ENCODE data around the gene CAPN11.

The CAPN11 gene

DNA sequence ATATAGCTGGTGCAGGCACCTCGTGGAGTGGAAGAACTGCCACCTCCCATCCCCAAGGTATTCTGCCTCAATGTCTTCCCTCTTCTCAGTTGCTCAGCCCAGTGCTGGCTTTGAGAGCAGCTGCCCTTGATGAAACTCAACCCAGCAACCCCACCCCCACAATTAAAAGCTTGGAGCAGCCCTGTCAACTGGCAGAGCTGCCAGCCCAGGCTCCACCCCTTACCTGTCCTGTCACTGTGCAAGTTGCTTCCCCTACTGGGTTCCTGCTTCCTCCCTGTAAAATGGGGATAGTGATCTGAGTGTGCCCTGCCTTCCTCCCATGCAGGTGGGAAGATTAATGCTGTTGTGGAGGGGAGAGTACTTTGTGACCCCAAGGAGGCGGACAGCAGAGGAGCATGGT, 26.7 kb upstream of the CAPN11 start:
- Histone ChIP-seq H3K4me1 (ENCODE audit: control insufficient read depth in 1 of 2, insufficient read depth in 2 of 2, low read length in 2 of 2) (peaks cover 38 to 40% of the 10 kb centered on the region in 2 donors), H3K27ac (ENCODE audit: low read depth, low read length) (no peak overlapping the region)

DNA sequence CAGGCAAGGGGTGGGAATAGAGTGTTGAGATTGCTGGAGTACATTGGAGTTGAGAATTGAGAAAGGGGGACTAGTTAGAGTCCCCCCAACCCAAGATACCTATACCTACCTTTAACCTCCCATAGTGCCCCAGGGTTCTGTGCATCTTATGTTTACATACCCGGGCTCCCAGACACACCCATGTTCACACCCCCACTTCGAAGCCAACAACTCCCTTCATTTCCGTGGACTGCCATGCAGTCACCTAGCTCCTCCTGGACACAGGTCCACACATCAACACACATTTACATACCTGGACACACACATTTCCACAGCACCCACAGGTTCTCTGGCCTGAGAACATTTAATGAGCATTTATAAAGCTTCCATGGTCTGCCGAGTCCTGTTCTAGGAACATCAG, 26.1 kb upstream of the CAPN11 start:
- Histone ChIP-seq H3K4me1 (ENCODE audit: control insufficient read depth in 1 of 2, insufficient read depth in 2 of 2, low read length in 2 of 2) (peaks cover 38 to 40% of the 10 kb centered on the region in 2 donors), H3K27ac (ENCODE audit: low read depth, low read length) (no peak overlapping the region), H3K4me3 (ENCODE audit: low read depth in 1 of 2, low read length in 2 of 2) (peak overlapping the region in 1 of 2 donors; percentile 1), H3K9ac (ENCODE audit: low read depth in 1 of 2, low read length in 2 of 2) (peak overlapping the region in 1 of 2 donors; percentile 15), H3K36me3 (ENCODE audit: control insufficient read depth in 1 of 2, insufficient read depth in 2 of 2, low read length in 2 of 2) (peaks cover 13 to 14% of the 10 kb centered on the region in 2 donors), H3K27me3 (ENCODE audit: control insufficient read depth in 1 of 2, insufficient read depth in 2 of 2, low read length in 2 of 2) (no peaks in the 10 kb centered on the region), H3K9me3 (ENCODE audit: control insufficient read depth in 1 of 2, low read length in 2 of 2) (no peaks in the 10 kb centered on the region)

More for the DNA sequence above, 26.7 kb upstream of the CAPN11 start:
- Histone ChIP-seq H3K36me3 (ENCODE audit: control insufficient read depth in 1 of 2, insufficient read depth in 2 of 2, low read length in 2 of 2) (peaks cover 7 to 8% of the 10 kb centered on the region in 2 donors), H3K27me3 (ENCODE audit: control insufficient read depth in 1 of 2, insufficient read depth in 2 of 2, low read length in 2 of 2) (no peaks in the 10 kb centered on the region), H3K4me3 (ENCODE audit: low read depth in 1 of 2, low read length in 2 of 2) (no peak overlapping the region), H3K9ac (ENCODE audit: low read depth in 1 of 2, low read length in 2 of 2) (peak overlapping the region in 1 of 2 donors; percentile 18), H3K9me3 (ENCODE audit: control insufficient read depth in 1 of 2, low read length in 2 of 2) (no peaks in the 10 kb centered on the region)

DNA sequence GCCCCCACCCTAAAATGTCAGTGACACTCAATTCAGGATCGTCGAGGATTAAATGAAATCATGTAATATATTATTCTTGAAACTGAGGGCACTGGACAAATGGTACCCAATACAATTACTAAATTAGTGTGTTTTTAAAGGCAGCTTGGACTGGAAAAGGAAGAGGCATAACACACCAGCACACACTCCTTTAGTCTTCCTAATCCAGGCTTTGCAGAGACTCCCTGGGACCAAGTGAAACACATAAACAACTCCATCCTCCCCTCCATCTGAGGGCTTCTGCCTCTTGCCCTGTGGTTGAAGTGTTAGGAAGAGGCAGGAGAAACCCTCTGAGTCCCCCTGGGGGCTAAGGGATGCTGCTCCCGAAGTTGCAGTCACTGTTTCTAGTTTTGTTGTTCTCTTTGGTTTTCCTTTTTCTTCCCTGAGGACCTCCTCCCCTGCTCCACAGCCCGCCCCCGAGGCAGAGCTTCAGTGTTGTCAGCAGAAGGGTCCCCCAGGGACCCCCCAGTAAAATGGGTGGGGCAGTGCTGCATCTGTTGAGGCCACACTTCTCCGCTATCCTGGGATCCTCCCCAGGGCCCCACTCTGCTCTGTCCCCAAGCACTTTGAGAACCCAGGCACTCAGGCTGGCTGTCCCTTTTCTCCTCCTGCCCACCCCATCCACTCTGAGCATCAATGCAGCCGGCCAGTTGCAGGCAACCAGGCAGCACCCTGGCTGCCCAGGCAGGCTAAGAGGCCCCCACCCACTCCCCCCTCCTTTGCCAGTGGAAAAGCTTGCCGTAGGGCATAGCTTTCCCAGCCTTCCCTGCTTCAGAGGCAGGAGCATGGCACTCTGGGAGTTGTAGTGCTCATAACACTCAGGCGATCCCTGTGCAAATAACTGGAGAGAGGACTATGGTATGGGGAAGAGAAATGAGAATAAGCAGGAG, 25.4 kb upstream of the CAPN11 start:
- Histone ChIP-seq H3K9ac (ENCODE audit: low read depth in 1 of 2, low read length in 2 of 2) (peak overlapping the region in 1 of 2 donors; percentile 15), H3K27ac (ENCODE audit: low read depth, low read length) (no peak overlapping the region), H3K36me3 (ENCODE audit: control insufficient read depth in 1 of 2, insufficient read depth in 2 of 2, low read length in 2 of 2) (peaks cover 13 to 14% of the 10 kb centered on the region in 2 donors), H3K27me3 (ENCODE audit: control insufficient read depth in 1 of 2, insufficient read depth in 2 of 2, low read length in 2 of 2) (no peaks in the 10 kb centered on the region), H3K9me3 (ENCODE audit: control insufficient read depth in 1 of 2, low read length in 2 of 2) (no peaks in the 10 kb centered on the region), H3K4me3 (ENCODE audit: low read depth in 1 of 2, low read length in 2 of 2) (peak overlapping the region in 1 of 2 donors; percentile 1), H3K4me1 (ENCODE audit: control insufficient read depth in 1 of 2, insufficient read depth in 2 of 2, low read length in 2 of 2) (peaks cover 37 to 40% of the 10 kb centered on the region in 2 donors)

DNA sequence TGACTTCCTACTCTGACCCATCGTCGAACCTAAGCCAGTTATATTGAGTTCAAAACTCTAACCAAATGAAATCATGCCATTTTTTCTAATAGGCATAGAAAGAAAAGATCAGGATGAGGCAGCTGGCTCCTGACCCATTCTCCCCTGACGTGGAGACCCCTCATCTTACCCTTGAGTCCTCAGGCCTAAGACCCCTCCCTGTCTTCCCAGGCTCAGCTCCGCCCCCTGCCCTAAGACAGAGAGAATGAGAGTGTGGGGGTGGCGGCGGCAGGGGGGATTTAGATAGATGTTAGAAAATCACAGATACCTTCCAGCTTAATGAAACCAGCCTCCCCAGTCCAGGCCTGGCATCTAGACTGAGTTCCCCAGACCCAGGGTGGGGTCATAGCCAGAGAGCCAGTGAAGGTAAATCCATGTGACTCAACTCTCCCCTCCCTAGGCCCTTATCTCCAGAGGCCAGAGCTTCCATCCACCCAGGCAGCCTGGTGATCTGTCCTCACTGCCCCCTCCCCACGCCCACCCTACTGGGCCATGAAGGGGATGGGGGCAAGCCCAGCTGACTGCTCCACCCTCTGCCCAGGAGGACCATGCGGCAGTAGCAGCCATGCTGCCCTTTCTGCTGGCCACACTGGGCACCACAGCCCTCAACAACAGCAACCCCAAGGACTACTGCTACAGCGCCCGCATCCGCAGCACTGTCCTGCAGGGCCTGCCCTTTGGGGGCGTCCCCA, 24.5 kb upstream of the CAPN11 start:
- no peaks in the 10 kb centered on the region for H3K9me3 ChIP-seq (ENCODE audit: control insufficient read depth in 1 of 2, low read length in 2 of 2)
- no peaks in the 10 kb centered on the region for H3K27me3 ChIP-seq (ENCODE audit: control insufficient read depth in 1 of 2, insufficient read depth in 2 of 2, low read length in 2 of 2)
- no peak overlapping the region for H3K9ac ChIP-seq (ENCODE audit: low read depth in 1 of 2, low read length in 2 of 2)
- no peak overlapping the region for H3K27ac ChIP-seq (ENCODE audit: low read depth, low read length)
- no peak overlapping the region for H3K4me3 ChIP-seq (ENCODE audit: low read depth in 1 of 2, low read length in 2 of 2)
- peaks cover 13 to 17% of the 10 kb centered on the region in 2 donors for H3K36me3 ChIP-seq (ENCODE audit: control insufficient read depth in 1 of 2, insufficient read depth in 2 of 2, low read length in 2 of 2)
- H3K4me1 ChIP-seq (ENCODE audit: control insufficient read depth in 1 of 2, insufficient read depth in 2 of 2, low read length in 2 of 2): peaks cover 28 to 33% of the 10 kb centered on the region in 2 donors

DNA sequence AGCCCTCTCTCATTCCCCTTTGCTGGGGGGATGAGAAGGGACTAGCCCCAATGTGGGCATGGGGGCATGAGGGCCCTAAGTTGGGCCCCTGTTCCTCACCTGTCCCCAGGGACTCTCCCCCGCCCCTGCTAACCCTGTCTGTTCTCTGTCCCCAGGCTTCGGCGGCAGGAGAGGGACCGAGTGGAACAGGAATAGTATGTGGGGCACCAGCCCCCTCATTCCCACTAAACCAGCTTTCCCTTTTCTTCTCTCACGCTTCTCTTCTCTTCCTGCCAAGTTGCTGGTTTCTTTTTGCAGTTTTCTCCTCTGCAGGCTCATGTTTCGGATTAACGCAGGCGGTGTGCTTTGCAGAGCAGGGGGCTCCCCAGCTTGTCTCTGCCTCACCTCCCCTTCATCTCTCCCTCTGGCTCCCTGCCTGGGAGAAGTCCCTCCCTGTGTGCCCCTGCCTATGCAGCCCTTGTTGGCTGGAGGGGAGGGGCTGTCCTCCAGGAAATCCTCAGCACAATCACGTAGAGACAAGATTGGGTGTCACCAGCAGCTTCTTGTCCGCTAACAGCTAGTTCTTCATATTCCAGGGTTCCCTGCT, 23.4 kb upstream of the CAPN11 start:
- Histone ChIP-seq H3K9ac (ENCODE audit: low read depth in 1 of 2, low read length in 2 of 2) (no peak overlapping the region), H3K4me1 (ENCODE audit: control insufficient read depth in 1 of 2, insufficient read depth in 2 of 2, low read length in 2 of 2) (peaks cover 20 to 24% of the 10 kb centered on the region in 2 donors), H3K36me3 (ENCODE audit: control insufficient read depth in 1 of 2, insufficient read depth in 2 of 2, low read length in 2 of 2) (peaks cover 21 to 28% of the 10 kb centered on the region in 2 donors), H3K27ac (ENCODE audit: low read depth, low read length) (no peak overlapping the region), H3K4me3 (ENCODE audit: low read depth in 1 of 2, low read length in 2 of 2) (no peak overlapping the region), H3K27me3 (ENCODE audit: control insufficient read depth in 1 of 2, insufficient read depth in 2 of 2, low read length in 2 of 2) (no peaks in the 10 kb centered on the region), H3K9me3 (ENCODE audit: control insufficient read depth in 1 of 2, low read length in 2 of 2) (no peaks in the 10 kb centered on the region)

DNA sequence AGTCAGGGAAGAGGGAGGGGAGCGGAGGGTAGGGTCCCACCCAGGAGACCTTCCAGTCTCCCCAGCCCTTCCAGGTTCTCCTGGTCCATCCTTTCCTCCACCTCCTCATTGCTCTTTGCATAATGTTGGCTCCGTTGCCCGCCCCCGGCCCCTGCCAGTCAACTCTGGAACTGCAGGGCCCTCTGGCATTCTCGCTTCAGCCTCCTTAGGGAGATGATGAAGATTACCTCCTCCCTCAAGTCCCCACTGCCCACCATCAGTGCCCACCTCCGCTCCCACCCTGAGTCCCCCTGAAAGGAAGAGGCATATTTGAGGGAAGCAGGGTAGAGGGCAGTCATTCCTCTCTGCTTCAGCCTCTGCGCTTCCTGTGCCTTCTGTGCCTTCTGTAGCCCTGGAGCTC, 22.7 kb upstream of the CAPN11 start:
- H3K36me3 ChIP-seq (ENCODE audit: control insufficient read depth in 1 of 2, insufficient read depth in 2 of 2, low read length in 2 of 2): peaks cover 27 to 34% of the 10 kb centered on the region in 2 donors
- no peak overlapping the region for H3K9ac ChIP-seq (ENCODE audit: low read depth in 1 of 2, low read length in 2 of 2)
- peaks cover 20 to 24% of the 10 kb centered on the region in 2 donors for H3K4me1 ChIP-seq (ENCODE audit: control insufficient read depth in 1 of 2, insufficient read depth in 2 of 2, low read length in 2 of 2)
- H3K9me3 ChIP-seq (ENCODE audit: control insufficient read depth in 1 of 2, low read length in 2 of 2): no peaks in the 10 kb centered on the region
- H3K27me3 ChIP-seq (ENCODE audit: control insufficient read depth in 1 of 2, insufficient read depth in 2 of 2, low read length in 2 of 2): no peaks in the 10 kb centered on the region
- no peak overlapping the region for H3K4me3 ChIP-seq (ENCODE audit: low read depth in 1 of 2, low read length in 2 of 2)
- no peak overlapping the region for H3K27ac ChIP-seq (ENCODE audit: low read depth, low read length)

DNA sequence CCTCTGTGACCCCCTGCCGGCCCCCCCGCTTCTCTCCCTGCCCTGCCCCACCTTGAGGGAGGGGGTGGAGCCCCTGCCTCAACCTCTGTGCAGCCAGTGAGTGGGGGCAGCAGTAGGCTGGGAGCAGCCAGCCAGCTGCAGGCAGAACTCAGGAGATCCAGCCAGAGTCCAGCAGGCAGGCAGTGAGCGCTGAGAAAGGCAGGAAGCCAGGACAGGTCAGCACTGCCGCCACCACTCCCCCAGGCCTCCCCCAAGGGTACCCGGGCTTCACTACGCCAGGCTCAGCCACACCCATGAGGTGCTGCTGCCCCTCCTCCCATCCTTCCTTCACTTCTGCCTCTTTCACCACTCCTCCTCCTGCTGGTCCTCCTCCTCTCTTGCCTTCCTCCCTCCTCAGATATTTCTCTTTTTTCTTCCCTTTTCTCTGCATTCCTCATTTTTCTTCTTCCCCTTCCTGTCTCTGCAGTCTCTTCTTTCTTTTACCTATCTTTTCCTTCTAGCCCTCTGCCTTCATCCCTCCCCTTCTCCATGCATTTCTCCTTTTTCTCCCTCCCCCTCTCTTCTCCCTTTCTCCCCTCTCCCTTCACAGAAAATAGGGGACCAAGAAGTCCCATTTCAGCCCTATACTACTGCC, 19.8 kb upstream of the CAPN11 start:
- Histone ChIP-seq H3K36me3 (ENCODE audit: control insufficient read depth in 1 of 2, insufficient read depth in 2 of 2, low read length in 2 of 2) (peaks cover 40 to 48% of the 10 kb centered on the region in 2 donors), H3K4me1 (ENCODE audit: control insufficient read depth in 1 of 2, insufficient read depth in 2 of 2, low read length in 2 of 2) (peaks cover 0 to 3% of the 10 kb centered on the region in 2 donors), H3K4me3 (ENCODE audit: low read depth in 1 of 2, low read length in 2 of 2) (no peak overlapping the region), H3K27ac (ENCODE audit: low read depth, low read length) (no peak overlapping the region), H3K27me3 (ENCODE audit: control insufficient read depth in 1 of 2, insufficient read depth in 2 of 2, low read length in 2 of 2) (no peaks in the 10 kb centered on the region), H3K9me3 (ENCODE audit: control insufficient read depth in 1 of 2, low read length in 2 of 2) (no peaks in the 10 kb centered on the region), H3K9ac (ENCODE audit: low read depth in 1 of 2, low read length in 2 of 2) (no peak overlapping the region)

DNA sequence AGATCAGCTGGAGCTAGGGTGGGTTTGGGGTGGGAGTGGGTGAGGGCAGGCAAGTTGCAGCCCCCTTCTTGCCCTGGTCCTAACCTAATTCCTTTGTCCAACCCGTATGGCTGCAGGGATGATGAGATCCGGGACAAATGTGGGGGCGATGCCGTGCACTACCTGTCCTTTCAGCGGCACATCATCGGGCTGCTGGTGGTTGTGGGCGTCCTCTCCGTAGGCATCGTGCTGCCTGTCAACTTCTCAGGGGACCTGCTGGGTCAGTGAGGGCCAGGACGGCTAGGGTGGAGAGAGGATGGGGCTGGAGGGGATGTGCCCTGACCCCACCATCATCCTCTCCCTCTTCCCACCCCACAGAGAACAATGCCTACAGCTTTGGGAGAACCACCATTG, 19.3 kb upstream of the CAPN11 start:
- no peak overlapping the region for H3K27ac ChIP-seq (ENCODE audit: low read depth, low read length)
- peaks cover 45 to 51% of the 10 kb centered on the region in 2 donors for H3K36me3 ChIP-seq (ENCODE audit: control insufficient read depth in 1 of 2, insufficient read depth in 2 of 2, low read length in 2 of 2)
- no peaks in the 10 kb centered on the region for H3K9me3 ChIP-seq (ENCODE audit: control insufficient read depth in 1 of 2, low read length in 2 of 2)
- H3K27me3 ChIP-seq (ENCODE audit: control insufficient read depth in 1 of 2, insufficient read depth in 2 of 2, low read length in 2 of 2): no peaks in the 10 kb centered on the region
- no peaks in the 10 kb centered on the region for H3K4me1 ChIP-seq (ENCODE audit: control insufficient read depth in 1 of 2, insufficient read depth in 2 of 2, low read length in 2 of 2)
- no peak overlapping the region for H3K4me3 ChIP-seq (ENCODE audit: low read depth in 1 of 2, low read length in 2 of 2)
- H3K9ac ChIP-seq (ENCODE audit: low read depth in 1 of 2, low read length in 2 of 2): no peak overlapping the region

DNA sequence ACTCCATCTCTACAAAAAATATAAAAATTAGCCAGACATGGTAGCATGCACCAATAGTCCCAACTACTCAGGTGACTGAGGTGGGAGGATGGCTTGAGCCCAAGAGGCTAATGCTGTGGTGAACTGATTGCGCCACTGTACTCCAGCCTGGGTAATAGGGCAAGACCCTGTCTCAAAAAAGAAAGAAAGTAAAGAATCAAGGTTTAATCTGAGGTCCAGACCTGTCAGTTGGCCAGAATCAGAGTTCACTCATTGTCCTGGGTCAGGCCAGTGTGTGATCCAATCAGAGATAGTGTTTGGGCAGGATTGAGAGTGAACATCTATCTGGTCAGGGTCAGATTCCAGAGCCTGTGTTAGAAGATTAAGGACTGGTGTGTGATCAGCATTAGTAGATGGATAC, 15.8 kb upstream of the CAPN11 start:
- Histone ChIP-seq H3K9me3 (ENCODE audit: control insufficient read depth in 1 of 2, low read length in 2 of 2) (no peaks in the 10 kb centered on the region), H3K4me3 (ENCODE audit: low read depth in 1 of 2, low read length in 2 of 2) (no peak overlapping the region), H3K27me3 (ENCODE audit: control insufficient read depth in 1 of 2, insufficient read depth in 2 of 2, low read length in 2 of 2) (no peaks in the 10 kb centered on the region), H3K4me1 (ENCODE audit: control insufficient read depth in 1 of 2, insufficient read depth in 2 of 2, low read length in 2 of 2) (no peaks in the 10 kb centered on the region), H3K36me3 (ENCODE audit: control insufficient read depth in 1 of 2, insufficient read depth in 2 of 2, low read length in 2 of 2) (peaks cover 39 to 50% of the 10 kb centered on the region in 2 donors), H3K9ac (ENCODE audit: low read depth in 1 of 2, low read length in 2 of 2) (no peak overlapping the region), H3K27ac (ENCODE audit: low read depth, low read length) (no peak overlapping the region)
